NCI-H82 treated with DMSO at 0.1 percent for 48 hours (cell line): ENCODE data around the gene KHDC1L.
A peak's percentile ranks its signal among the peaks of the same experiment; 100 is the strongest.
"Not testable (repeated sequence)": the region's sequence is repeated elsewhere in the genome, so short reads cannot be mapped to it uniquely, and the experiment has no call there.

Source experiments
- DNase-seq: peaks from one replicate; lab custom pipeline; 2025; ENCODE audit not compliant: unreplicated experiment; lab: John Stamatoyannopoulos, UW

KHDC1L gene

GRCh38 chr6:73207221-73207837, 18.0 kb downstream of the KHDC1L start:
- DNase-seq: no peak

GRCh38 chr6:73204252-73204651, 21.0 kb downstream of the KHDC1L start:
- no peak for DNase-seq

GRCh38 chr6:73203098-73203497, 22.2 kb downstream of the KHDC1L start:
- DNase-seq: no peak

- no peak for DNase-seq
Measured at GRCh38 chr6:73200735-73201134, 24.6 kb downstream of the KHDC1L start.

- no peak for DNase-seq
Measured at GRCh38 chr6:73200247-73200646, 25.0 kb downstream of the KHDC1L start.

- no peak for DNase-seq
Measured at GRCh38 chr6:73194744-73195143, 30.6 kb downstream of the KHDC1L start.

- DNase-seq: not testable (repeated sequence)
Measured at GRCh38 chr6:73193302-73193701, 32.0 kb downstream of the KHDC1L start.

- DNase-seq: no peak
Measured at GRCh38 chr6:73182021-73182607, 43.2 kb downstream of the KHDC1L start.

- peak; percentile 70 for DNase-seq
Measured at GRCh38 chr6:73180763-73181619, 44.3 kb downstream of the KHDC1L start.

GRCh38 chr6:73180076-73180738, 45.1 kb downstream of the KHDC1L start:
- no peak for DNase-seq

- DNase-seq: no peak
Measured at GRCh38 chr6:73177221-73177944, 47.9 kb downstream of the KHDC1L start.

- no peak for DNase-seq
Measured at GRCh38 chr6:73176057-73176456, 49.2 kb downstream of the KHDC1L start.

- no peak for DNase-seq
Measured at GRCh38 chr6:73174646-73175045, 50.6 kb downstream of the KHDC1L start.
